Activated T-helper 2 cell treated with anti-CD3 and anti-CD28 coated beads, Interferon-gamma antibody, Interleukin-2, Interleukin-4, amounts not matched to agents 10 μg/mL and 5 μg/mL and 100 μg/mL, durations not matched to agents 14 hours and 24 hours and 36 hours (primary cell): ENCODE results near the gene ZFP3. TPM values are rescaled to one million over a fixed set of nuclear protein-coding genes. Genes with fewer than 3 reads are reported as not detected.
"Not testable (repeated sequence)": the region's sequence is repeated elsewhere in the genome, so short reads cannot be mapped to it uniquely, and the experiment has no call there.

ENCODE experiments used
- DNase-seq: peaks from one replicate; pipeline ENCODE4 v3.0.0; 2021; ENCODE audit warnings: low spot score
- H3K27ac Mint-ChIP-seq: one replicate; pipeline ENCODE4 v1.8.0; 2021; ENCODE audit warnings: mixed read lengths
- H3K27me3 Mint-ChIP-seq: one replicate; pipeline ENCODE4 v1.8.0; 2021; ENCODE audit warnings: low read depth, mixed read lengths
- H3K36me3 Mint-ChIP-seq: one replicate; pipeline ENCODE4 v1.8.0; 2021; ENCODE audit warnings: low read depth, mixed read lengths
- H3K4me1 Mint-ChIP-seq: one replicate; pipeline ENCODE4 v1.8.0; 2021; ENCODE audit warnings: low read depth, mixed read lengths
- H3K4me3 Mint-ChIP-seq: one replicate; pipeline ENCODE4 v1.8.0; 2021; ENCODE audit warnings: low read depth, mild to moderate bottlenecking, moderate library complexity, mixed read lengths
- H3K9me3 Mint-ChIP-seq: one replicate; pipeline ENCODE4 v1.8.0; 2021; ENCODE audit warnings: mixed read lengths
- intact Hi-C: fragments of 100-400 bp; cut with micrococcal nuclease; formaldehyde crosslinking; loops from one replicate; pipeline ENCODE4 v1.15.1; 2023
- total RNA-seq: library from RNA; stranded (reverse); gene quantifications from 2 replicates; pipeline ENCODE4 v1.2.3, GENCODE V29; 2022

Gene ZFP3
- total RNA-seq, 1 donor from 2014 or later, result 1.4 TPM

- Mint-ChIP-seq H3K4me3 (no peak overlapping the region), H3K4me1 (no peaks in the 10 kb centered on the region), H3K9me3 (peaks cover 72% of the 10 kb centered on the region), H3K36me3 (peaks cover 38% of the 10 kb centered on the region), H3K27me3 (peaks cover 11% of the 10 kb centered on the region), H3K27ac (no peak overlapping the region)
- DNase-seq, result no peak
- intact Hi-C loops, result no loop called here
Measured at GRCh38 chr17:5096731-5097100, 18.4 kb downstream of the ZFP3 start.

- DNase-seq, result no peak
- Mint-ChIP-seq H3K36me3 (peaks cover 32% of the 10 kb centered on the region), H3K4me1 (no peaks in the 10 kb centered on the region), H3K9me3 (peaks cover 66% of the 10 kb centered on the region), H3K27ac (no peak overlapping the region), H3K27me3 (peaks cover 11% of the 10 kb centered on the region), H3K4me3 (no peak overlapping the region)
- intact Hi-C loops, result no loop called here
Measured at GRCh38 chr17:5097101-5097834, 19.0 kb downstream of the ZFP3 start.

GRCh38 chr17:5099271-5099670 lies 21.0 kb downstream of the ZFP3 start:
- Mint-ChIP-seq H3K27me3 (peaks cover 11% of the 10 kb centered on the region), H3K9me3 (peaks cover 64% of the 10 kb centered on the region), H3K36me3 (peaks cover 24% of the 10 kb centered on the region), H3K4me1 (no peaks in the 10 kb centered on the region), H3K27ac (no peak overlapping the region), H3K4me3 (no peak overlapping the region)
- no peak for DNase-seq
- intact Hi-C loops, result no loop called here

- no peak for DNase-seq
- H3K4me3 Mint-ChIP-seq, result no peak overlapping the region
- peaks cover 26% of the 10 kb centered on the region for H3K36me3 Mint-ChIP-seq
- intact Hi-C loops, result no loop called here
- H3K9me3 Mint-ChIP-seq, result peaks cover 61% of the 10 kb centered on the region
- peaks cover 11% of the 10 kb centered on the region for H3K27me3 Mint-ChIP-seq
- no peaks in the 10 kb centered on the region for H3K4me1 Mint-ChIP-seq
- no peak overlapping the region for H3K27ac Mint-ChIP-seq
Measured at GRCh38 chr17:5100832-5101231, 22.6 kb downstream of the ZFP3 start.

- peak overlapping the region; percentile 91 for H3K4me3 Mint-ChIP-seq
- peak overlapping the region; percentile 65 for H3K27ac Mint-ChIP-seq
- peaks cover 84% of the 10 kb centered on the region for H3K36me3 Mint-ChIP-seq
- peaks cover 48% of the 10 kb centered on the region for H3K9me3 Mint-ChIP-seq
- DNase-seq, result no peak
- peaks cover 17% of the 10 kb centered on the region for H3K4me1 Mint-ChIP-seq
- intact Hi-C loops, result loop anchor here (5.0 kb wide), 1 partner anchor 81 kb away; the partner anchor contains the start of gene ZNF594
- H3K27me3 Mint-ChIP-seq, result peaks cover 9% of the 10 kb centered on the region
Measured at GRCh38 chr17:5110816-5111215, 32.5 kb downstream of the ZFP3 start.

GRCh38 chr17:5111402-5112204 lies 33.3 kb downstream of the ZFP3 start, which contains the start of gene ZNF232:
Gene ZNF232 (minus strand): TSS chr17:5111878. CDS start chr17:5111822, 56 bp downstream.
- Mint-ChIP-seq H3K9me3 (peaks cover 43% of the 10 kb centered on the region), H3K27me3 (peaks cover 13% of the 10 kb centered on the region), H3K4me3 (peak within 1 kb of the TSS; percentile 91), H3K4me1 (peaks cover 17% of the 10 kb centered on the region), H3K36me3 (peaks cover 76% of the 10 kb centered on the region), H3K27ac (peak within 1 kb of the TSS; percentile 67)
- intact Hi-C loops, result loop anchor here (5.0 kb wide), 1 partner anchor 81 kb away; the partner anchor contains the start of gene ZNF594
- peak; percentile 90 for DNase-seq

GRCh38 chr17:5115673-5116651 lies 37.7 kb downstream of the ZFP3 start, which contains the start of gene USP6:
Gene USP6 (plus strand): TSS chr17:5116032. CDS start chr17:5130368, 14,336 bp downstream.
- Mint-ChIP-seq H3K36me3 (peaks cover 36% of the 10 kb centered on the region), H3K9me3 (peaks cover 9% of the 10 kb centered on the region), H3K4me3 (no peak within 1 kb of the TSS), H3K4me1 (peaks cover 10% of the 10 kb centered on the region), H3K27ac (no peak within 1 kb of the TSS), H3K27me3 (peaks cover 41% of the 10 kb centered on the region)
- intact Hi-C loops, result no loop called here
- DNase-seq, result no peak

- H3K27ac Mint-ChIP-seq, result no peak overlapping the region
- H3K4me3 Mint-ChIP-seq, result no peak overlapping the region
- H3K36me3 Mint-ChIP-seq, result peaks cover 21% of the 10 kb centered on the region
- peaks cover 7% of the 10 kb centered on the region for H3K9me3 Mint-ChIP-seq
- H3K4me1 Mint-ChIP-seq, result peaks cover 2% of the 10 kb centered on the region
- intact Hi-C loops, result no loop called here
- H3K27me3 Mint-ChIP-seq, result peaks cover 52% of the 10 kb centered on the region
- no peak for DNase-seq
Measured at GRCh38 chr17:5118219-5118618, 40.0 kb downstream of the ZFP3 start.

- no peak overlapping the region for H3K4me3 Mint-ChIP-seq
- DNase-seq, result no peak
- peaks cover 4% of the 10 kb centered on the region for H3K9me3 Mint-ChIP-seq
- no peaks in the 10 kb centered on the region for H3K4me1 Mint-ChIP-seq
- peaks cover 60% of the 10 kb centered on the region for H3K27me3 Mint-ChIP-seq
- peaks cover 5% of the 10 kb centered on the region for H3K36me3 Mint-ChIP-seq
- H3K27ac Mint-ChIP-seq, result no peak overlapping the region
- intact Hi-C loops, result no loop called here
Measured at GRCh38 chr17:5120036-5120435, 41.8 kb downstream of the ZFP3 start.

GRCh38 chr17:5120436-5121185 lies 42.3 kb downstream of the ZFP3 start:
- H3K4me1 Mint-ChIP-seq, H3K4me3 Mint-ChIP-seq, H3K9me3 Mint-ChIP-seq, intact Hi-C loops, DNase-seq, H3K27ac Mint-ChIP-seq, H3K36me3 Mint-ChIP-seq: not testable (repeated sequence)
- H3K27me3 Mint-ChIP-seq, result peaks cover 56% of the 10 kb centered on the region

- H3K4me3 Mint-ChIP-seq, result no peak overlapping the region
- H3K9me3 Mint-ChIP-seq, result peaks cover 4% of the 10 kb centered on the region
- DNase-seq, result no peak
- no peak overlapping the region for H3K27ac Mint-ChIP-seq
- no peaks in the 10 kb centered on the region for H3K36me3 Mint-ChIP-seq
- intact Hi-C loops, result no loop called here
- H3K4me1 Mint-ChIP-seq, result no peaks in the 10 kb centered on the region
- H3K27me3 Mint-ChIP-seq, result peaks cover 54% of the 10 kb centered on the region
Measured at GRCh38 chr17:5121186-5121841, 43.0 kb downstream of the ZFP3 start.
